ENCODE measurements around the gene CCL14.
"Not testable (repeated sequence)": the region's sequence is repeated elsewhere in the genome, so short reads cannot be mapped to it uniquely, and the experiment has no call there.

CCL14 gene

GRCh38 chr17:36019423-36019822, 32.9 kb upstream of the CCL14 start:
- DNase-seq (ENCODE audit: low spot score): no peak
- in situ Hi-C loops (cut with MboI; ENCODE audit: low sequenced_read_pairs, unreplicated experiment): no loop called here
- no peak for TF ChIP-seq CTCF (IDR thresholded peaks at IDR 0.05; ENCODE audit: borderline replicate concordance, control extremely low read depth, extremely low read depth, insufficient read depth, missing control alignments)

GRCh38 chr17:36017799-36018198, 31.3 kb upstream of the CCL14 start, which contains the start of gene CCL23:
CCL23 (minus strand) TSS chr17:36017972; CDS start chr17:36017897, 75 bp downstream.
- in situ Hi-C loops (cut with MboI; ENCODE audit: low sequenced_read_pairs, unreplicated experiment): no loop called here
- DNase-seq (ENCODE audit: low spot score): no peak
- TF ChIP-seq CTCF (IDR thresholded peaks at IDR 0.05; ENCODE audit: borderline replicate concordance, control extremely low read depth, extremely low read depth, insufficient read depth, missing control alignments): no peak

- TF ChIP-seq CTCF (IDR thresholded peaks at IDR 0.05; ENCODE audit: borderline replicate concordance, control extremely low read depth, extremely low read depth, insufficient read depth, missing control alignments): no peak
- DNase-seq (ENCODE audit: low spot score): no peak
- in situ Hi-C loops (cut with MboI; ENCODE audit: low sequenced_read_pairs, unreplicated experiment): no loop called here
These were observed 30.0 kb upstream of the CCL14 start for GRCh38 chr17:36016555-36016954.

- in situ Hi-C loops (cut with MboI; ENCODE audit: low sequenced_read_pairs, unreplicated experiment); DNase-seq (ENCODE audit: low spot score): not testable (repeated sequence)
These were observed 29.4 kb upstream of the CCL14 start for GRCh38 chr17:36015895-36016294.

- no peak for TF ChIP-seq CTCF (IDR thresholded peaks at IDR 0.05; ENCODE audit: borderline replicate concordance, control extremely low read depth, extremely low read depth, insufficient read depth, missing control alignments)
- in situ Hi-C loops (cut with MboI; ENCODE audit: low sequenced_read_pairs, unreplicated experiment): no loop called here
- DNase-seq (ENCODE audit: low spot score): no peak
These were observed 28.4 kb upstream of the CCL14 start for GRCh38 chr17:36014946-36015345.

GRCh38 chr17:36011201-36011600, 24.7 kb upstream of the CCL14 start:
- no peak for TF ChIP-seq CTCF (IDR thresholded peaks at IDR 0.05; ENCODE audit: borderline replicate concordance, control extremely low read depth, extremely low read depth, insufficient read depth, missing control alignments)
- DNase-seq (ENCODE audit: low spot score): no peak
- in situ Hi-C loops (cut with MboI; ENCODE audit: low sequenced_read_pairs, unreplicated experiment): no loop called here

GRCh38 chr17:36008998-36009665, 22.6 kb upstream of the CCL14 start:
- peak; percentile 31 for TF ChIP-seq CTCF (IDR thresholded peaks at IDR 0.05; ENCODE audit: borderline replicate concordance, control extremely low read depth, extremely low read depth, insufficient read depth, missing control alignments)
- no peak for DNase-seq (ENCODE audit: low spot score)
- in situ Hi-C loops (cut with MboI; ENCODE audit: low sequenced_read_pairs, unreplicated experiment): no loop called here

Measured in GM13976 (cell line).